HEK293 (cell line): ENCODE results near the gene FADS6.

Experiments used
- CTCF ChIP-seq: fragments of 450-650 bp; formaldehyde crosslinking; IDR thresholded peaks from 2 replicates; pipeline ENCODE4 v1.5.1; 2016; ENCODE audit warnings: missing biosample characterization, missing genetic modification characterization
- TCF7L2 ChIP-seq: IDR thresholded peaks from 2 replicates; pipeline ENCODE4 v1.6.1; 2011; ENCODE audit warnings: low read depth, mild to moderate bottlenecking, inconsistent platforms, low read length, moderate library complexity, borderline replicate concordance
- ZBTB10 ChIP-seq: fragments of 450-650 bp; formaldehyde crosslinking; IDR thresholded peaks from 2 replicates; pipeline ENCODE4 v1.5.1; 2016; ENCODE audit warnings: missing biosample characterization, missing genetic modification characterization
- ZNF138 ChIP-seq: fragments of 450-650 bp; formaldehyde crosslinking; IDR thresholded peaks from 2 replicates; pipeline ENCODE4 v1.5.1; 2016; ENCODE audit warnings: missing biosample characterization, missing genetic modification characterization, borderline replicate concordance
- ZNF354C ChIP-seq: fragments of 450-650 bp; formaldehyde crosslinking; IDR thresholded peaks from 2 replicates; pipeline ENCODE4 v1.5.1; 2016; ENCODE audit warnings: missing biosample characterization, missing genetic modification characterization, low read depth, borderline replicate concordance
- ZNF518A ChIP-seq: fragments of 450-650 bp; formaldehyde crosslinking; conservative IDR thresholded peaks from 2 replicates; pipeline ENCODE4 v1.5.1; 2016; ENCODE audit warnings: low read depth, missing biosample characterization, missing genetic modification characterization
- ZNF560 ChIP-seq: fragments of 450-650 bp; formaldehyde crosslinking; IDR thresholded peaks from 2 replicates; pipeline ENCODE4 v1.5.1; 2017; ENCODE audit warnings: missing biosample characterization, missing genetic modification characterization, borderline replicate concordance
- ZNF777 ChIP-seq: fragments of 450-650 bp; formaldehyde crosslinking; IDR thresholded peaks from 2 replicates; pipeline ENCODE4 v1.5.1; 2017; ENCODE audit warnings: missing biosample characterization, missing genetic modification characterization, borderline replicate concordance
- ZNF830 ChIP-seq: fragments of 450-650 bp; IDR thresholded peaks from 2 replicates; pipeline ENCODE4 v1.5.0; 2018; ENCODE audit warnings: missing biosample characterization, missing genetic modification characterization, low read depth, mild to moderate bottlenecking, moderate library complexity

GRCh38 chr17:74881073-74881472, 12.4 kb downstream of the FADS6 start:
- TF ChIP-seq TCF7L2 (no peak), ZNF560 (tag by site-specific recombination) (no peak), ZNF138 (tag by site-specific recombination) (no peak), ZBTB10 (tag by site-specific recombination) (no peak), ZNF518A (tag by site-specific recombination) (no peak), ZNF777 (no peak), CTCF (no peak), ZNF354C (tag by site-specific recombination) (no peak), ZNF830 (tag by site-specific recombination) (no peak)
